Fibroblast of skin of scalp (primary cell): ENCODE data around the gene MGMT.

Experiments
- DNase-seq: peaks from one replicate; pipeline ENCODE4 v3.0.0-alpha.2; 2013

Gene MGMT

DNA sequence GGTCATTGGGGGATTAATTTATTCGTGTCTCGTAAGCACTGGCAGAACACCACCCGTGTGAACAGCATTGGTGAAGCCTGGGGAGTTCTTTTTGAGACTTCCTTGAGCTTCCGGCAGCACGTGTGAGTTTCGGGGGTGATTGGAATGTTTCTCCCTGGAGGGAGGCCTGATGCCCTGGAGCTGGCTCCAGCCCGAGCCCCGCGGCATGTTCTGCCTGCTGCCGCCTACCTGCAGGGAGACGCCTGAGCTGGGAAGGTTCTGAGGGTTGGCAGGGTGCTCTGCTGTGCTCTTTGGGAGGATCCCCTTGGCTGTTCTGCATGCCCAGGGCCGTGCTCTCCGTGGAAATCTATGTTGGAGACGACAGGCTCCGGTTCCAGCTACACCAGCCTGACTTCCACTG, 159.3 kb downstream of the MGMT start:
- DNase-seq, result no peak

GRCh38 chr10:129626796-129627435, 159.9 kb downstream of the MGMT start:
- DNase-seq, result peak; percentile 54

- no peak for DNase-seq
Measured at GRCh38 chr10:129627442-129627841, 160.4 kb downstream of the MGMT start.

DNA sequence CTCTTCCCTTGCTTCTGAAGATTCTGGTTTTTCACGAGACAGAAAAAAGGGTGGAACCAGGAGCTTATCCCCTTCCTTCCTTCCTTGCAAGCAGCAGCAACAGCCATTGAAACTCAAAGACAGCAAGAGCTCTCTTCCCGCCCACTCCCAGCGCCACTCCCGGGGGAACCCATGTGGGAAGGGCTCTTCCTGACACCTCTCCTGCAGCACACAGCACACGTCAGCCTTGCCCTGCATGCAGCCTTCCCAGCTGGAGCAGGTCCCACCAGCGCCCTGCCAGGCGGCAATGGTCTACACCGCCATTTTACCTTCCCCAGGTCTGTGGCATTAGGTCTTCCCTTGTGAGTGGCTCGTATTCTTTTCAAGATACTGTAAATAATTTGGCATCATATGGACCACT, 161.8 kb downstream of the MGMT start:
- no peak for DNase-seq

DNA sequence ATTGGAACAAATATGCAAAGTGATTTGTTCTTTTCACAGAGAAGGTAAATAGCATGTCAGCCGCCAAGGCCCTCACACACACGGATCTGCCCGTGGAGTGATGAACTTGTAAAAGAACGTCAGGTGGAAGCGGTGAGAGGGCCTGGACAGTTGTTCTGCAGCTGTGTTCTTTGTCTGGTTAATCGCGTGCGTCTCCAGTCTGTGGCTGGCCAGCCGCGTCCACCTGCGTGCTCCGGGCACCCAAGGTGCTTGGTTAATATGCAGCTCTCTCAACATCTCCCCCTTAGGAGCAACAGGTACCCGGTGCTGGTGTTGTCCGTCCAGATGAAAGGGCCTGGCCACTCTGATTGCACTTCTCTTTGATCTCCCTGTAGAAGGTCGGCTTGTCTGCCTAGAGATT, 162.9 kb downstream of the MGMT start:
- DNase-seq, result no peak

- DNase-seq, result peak; percentile 39
Measured at GRCh38 chr10:129631006-129631405, 164.0 kb downstream of the MGMT start.

- no peak for DNase-seq
Measured at GRCh38 chr10:129631870-129632623, 165.0 kb downstream of the MGMT start.

DNA sequence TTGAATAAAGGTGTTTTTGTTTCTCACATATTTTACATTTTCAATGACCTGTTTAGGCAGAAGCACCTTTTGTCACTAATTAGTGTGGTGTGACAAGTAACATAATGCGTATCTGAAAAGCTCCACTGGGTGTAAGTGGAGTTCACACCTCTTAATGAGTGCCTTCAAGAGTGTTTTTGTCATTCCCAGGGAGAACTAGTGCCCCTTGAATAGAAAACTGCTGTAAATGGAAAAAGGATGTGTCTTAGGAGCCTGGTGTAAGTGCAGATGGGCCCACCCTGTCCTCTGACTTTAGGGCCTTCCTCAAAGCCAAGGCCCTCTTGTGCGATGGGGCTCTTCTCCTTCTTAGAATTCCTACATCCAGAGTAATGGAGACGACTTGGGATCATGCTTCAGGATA, 170.0 kb downstream of the MGMT start:
- DNase-seq, result no peak

DNA sequence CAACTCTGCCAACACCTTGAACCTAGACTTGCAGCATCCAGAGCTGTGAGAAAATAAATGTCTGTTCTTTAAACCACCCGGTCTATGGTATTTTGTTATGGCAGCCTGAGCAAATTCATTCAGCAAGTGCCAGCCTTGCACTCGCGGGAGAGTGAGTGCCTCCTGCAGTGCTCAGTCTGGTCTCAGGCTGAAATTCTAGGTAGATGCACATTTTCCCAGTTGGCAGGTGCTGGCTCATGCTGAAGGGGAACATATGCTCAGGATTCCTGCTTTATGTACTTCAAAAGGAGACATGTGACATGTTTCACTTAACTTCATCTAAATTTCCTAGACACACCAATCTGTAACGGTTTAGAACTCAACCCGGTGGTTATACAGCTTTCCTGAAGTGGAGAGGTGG, 170.8 kb downstream of the MGMT start:
- no peak for DNase-seq

GRCh38 chr10:129641351-129641750, 174.3 kb downstream of the MGMT start:
- no peak for DNase-seq

- no peak for DNase-seq
Measured at GRCh38 chr10:129641982-129642381, 174.9 kb downstream of the MGMT start.

GRCh38 chr10:129642427-129642826, 175.4 kb downstream of the MGMT start:
- no peak for DNase-seq

DNA sequence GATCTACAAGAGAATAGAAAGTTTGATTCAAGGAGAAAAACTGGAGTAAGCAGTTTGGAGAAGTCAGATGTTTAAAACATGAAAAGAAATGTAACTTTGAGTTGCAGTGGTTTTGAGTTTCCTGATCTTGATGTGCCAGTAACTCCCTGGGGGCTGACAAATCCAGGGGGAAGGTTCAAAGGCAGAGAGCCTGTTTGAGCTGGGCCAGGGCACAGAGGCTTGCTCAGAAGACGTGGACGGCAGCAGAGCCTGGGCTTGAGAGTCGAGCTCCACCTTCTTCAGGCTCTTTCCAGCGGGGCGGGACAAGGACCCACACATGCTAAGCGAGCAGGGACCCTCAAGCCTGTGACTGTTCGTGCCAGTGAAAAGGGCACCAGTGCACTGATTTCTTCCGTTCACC, 176.2 kb downstream of the MGMT start:
- no peak for DNase-seq

DNA sequence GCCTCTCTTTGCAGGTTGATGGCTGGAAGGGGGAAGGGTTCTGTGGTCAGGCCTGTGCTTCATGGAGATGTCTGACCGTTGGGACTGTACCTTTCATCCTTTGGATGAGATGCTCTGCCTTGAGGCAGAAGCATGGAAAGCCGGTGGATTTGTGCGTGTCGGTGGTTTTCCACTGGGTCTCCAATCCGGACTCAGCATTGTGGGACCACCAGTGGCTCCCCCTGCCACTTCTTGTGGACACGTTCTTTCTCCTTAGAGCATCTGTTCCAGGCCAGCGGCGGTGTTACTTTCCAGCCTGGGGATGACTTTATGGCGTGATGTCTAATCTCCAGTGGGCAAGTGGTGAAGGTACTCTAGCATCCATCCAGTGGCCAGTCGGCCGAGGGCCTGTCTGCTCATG, 178.4 kb downstream of the MGMT start:
- no peak for DNase-seq

GRCh38 chr10:129646973-129647372, 179.9 kb downstream of the MGMT start:
- DNase-seq, result no peak

DNA sequence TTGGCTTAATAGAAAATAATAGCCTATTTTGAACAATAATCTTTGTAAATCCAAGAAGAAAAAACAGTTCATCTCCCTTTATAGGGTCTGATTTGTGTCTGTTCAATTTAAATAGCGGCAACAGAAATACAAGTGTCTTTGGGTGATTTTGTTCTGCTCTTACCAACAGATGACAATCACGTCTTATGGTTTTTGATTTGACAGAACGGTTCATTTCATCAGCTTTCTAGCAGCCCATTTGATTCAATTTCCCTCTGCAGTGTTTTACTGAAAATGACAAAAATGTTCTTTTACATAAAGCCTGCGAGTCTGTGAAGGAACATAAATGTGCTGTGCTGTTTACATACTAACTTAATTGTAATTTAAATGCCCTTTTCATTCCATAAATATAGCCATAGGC, 180.5 kb downstream of the MGMT start:
- DNase-seq, result no peak

GRCh38 chr10:129648856-129649255, 181.8 kb downstream of the MGMT start:
- no peak for DNase-seq

DNA sequence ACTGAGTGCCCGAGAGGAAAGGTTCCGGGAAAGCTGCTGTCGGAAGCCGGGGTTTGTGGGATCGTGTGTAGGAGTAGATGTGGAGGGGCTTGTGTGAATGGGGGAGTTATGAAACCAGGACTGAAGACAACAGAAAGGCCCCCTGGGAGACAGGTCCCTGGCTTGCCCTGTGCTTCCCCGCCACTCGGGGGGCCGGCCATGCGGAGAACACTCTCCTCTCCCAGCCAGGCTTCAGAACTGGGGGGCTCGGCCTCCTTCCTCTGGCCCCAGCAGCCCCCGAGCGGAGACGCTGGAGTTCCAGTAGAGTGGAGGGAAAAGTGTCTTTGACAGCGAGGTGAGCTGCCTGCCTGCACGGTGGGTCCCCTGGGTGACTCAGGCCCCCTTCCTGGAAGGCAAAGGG, 185.0 kb downstream of the MGMT start:
- DNase-seq, result no peak

DNA sequence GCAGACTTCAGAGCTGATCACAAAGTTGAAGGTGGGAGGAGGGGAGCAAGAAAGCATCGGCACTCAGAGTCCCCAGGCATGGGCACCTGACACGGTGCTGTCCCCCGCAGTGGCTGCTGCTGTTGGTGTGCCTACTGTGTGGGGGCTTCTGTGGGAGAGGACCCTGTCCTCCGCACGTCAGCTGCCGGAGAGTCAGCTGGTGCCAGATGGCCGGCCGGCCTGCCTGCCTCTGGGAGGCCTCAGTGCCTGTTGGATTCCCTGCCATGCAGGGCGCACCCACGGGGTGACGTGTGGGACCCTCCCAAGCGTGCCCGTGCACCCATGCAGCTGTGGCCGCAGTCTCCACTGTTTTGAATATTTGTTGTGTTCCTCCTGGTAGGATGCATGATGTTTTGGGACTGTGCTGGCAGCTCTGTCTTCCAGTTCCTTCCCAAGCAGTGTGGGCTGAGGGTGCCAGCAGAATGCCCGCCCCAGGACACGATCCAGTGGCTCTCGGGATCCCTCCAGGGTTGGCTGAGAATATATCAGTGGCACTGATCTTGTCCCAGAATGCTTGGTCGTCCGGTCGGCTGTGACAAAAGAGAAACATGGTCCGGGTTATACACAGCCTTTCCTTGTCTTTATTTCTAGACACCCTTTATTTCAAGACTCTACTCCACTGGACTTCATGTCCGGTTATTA, 185.6 kb downstream of the MGMT start:
- DNase-seq, result no peak

- DNase-seq, result no peak
Measured at GRCh38 chr10:129653428-129653827, 186.4 kb downstream of the MGMT start.

- no peak for DNase-seq
Measured at GRCh38 chr10:129653861-129654260, 186.8 kb downstream of the MGMT start.

DNA sequence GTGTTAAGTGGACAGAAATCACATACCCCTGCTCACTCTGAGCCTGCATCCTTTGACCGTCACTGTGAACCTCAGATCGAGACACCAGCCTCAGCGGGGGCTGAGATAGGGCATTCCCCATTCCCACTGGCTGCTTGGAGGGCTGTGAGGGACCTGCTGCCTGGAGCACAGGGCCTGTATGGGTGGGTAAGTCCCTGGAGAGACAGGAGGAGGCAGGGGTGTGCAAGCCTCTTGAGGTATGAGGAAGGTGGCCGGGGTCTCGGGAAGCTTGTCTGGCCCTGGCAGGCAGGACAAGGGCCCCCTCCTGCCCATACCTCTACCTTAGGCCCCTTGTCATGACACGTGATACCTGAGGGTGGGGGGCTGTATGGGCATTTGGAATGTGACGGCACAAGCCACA, 187.4 kb downstream of the MGMT start:
- no peak for DNase-seq

DNA sequence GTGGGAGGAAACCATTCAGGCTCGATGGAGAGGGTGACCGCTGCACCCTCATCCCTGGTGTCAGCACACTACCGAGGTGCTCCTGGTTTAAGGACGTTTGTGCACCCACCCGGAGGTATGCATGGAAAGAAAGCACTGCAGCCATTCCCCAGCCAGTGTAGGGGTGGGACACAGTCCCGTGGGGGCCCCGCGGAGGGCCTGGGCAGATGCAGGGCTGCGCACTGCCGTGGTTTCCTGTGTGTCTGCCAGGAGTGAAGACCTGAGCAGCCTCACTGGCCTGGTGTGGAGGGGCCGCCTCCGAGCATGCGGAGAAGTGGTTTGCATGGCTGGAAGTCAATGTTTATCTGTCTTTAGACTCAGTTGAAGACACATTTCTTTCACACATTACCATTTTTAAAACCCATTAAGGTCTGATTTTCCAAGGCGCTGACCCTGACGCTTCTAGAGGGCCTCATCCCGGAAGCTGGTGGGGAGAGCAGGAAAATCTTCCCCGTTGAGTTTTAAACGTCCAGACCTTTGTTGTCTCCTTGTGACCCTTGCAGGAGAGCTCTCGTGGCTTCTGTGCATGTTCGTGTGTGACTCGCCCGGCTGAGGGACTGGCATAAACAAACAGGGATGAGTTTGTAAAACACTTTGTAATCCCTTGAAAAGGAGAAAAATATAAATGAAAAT, 188.1 kb downstream of the MGMT start:
- DNase-seq, result no peak

DNA sequence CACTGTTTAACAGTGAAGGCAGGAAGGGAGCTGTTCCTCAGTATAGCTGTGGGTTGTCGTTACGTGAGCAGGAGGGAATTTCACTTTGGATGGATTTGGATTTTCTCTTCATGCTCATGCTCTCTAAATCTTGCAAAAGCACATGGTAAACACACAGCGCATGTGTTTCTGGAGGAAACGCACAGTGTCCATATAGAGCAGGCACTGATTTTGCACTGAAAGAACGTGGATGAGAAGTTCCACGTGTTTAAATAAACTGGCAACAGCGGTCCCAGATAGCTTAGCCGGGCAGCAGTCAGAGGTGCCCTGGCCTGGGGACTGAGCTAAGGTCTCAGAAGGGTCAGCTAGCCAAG, 188.6 kb downstream of the MGMT start:
- no peak for DNase-seq
